Activated T-cell treated with anti-CD3 and anti-CD28 coated beads, Interleukin-2, amount 50 U/mL, for 72 hours (primary cell): ENCODE measurements around the gene PSMC3. TPM values are rescaled to one million over a fixed set of nuclear protein-coding genes. Genes with fewer than 3 reads are reported as not detected.

Experiments
- total RNA-seq, 2 donors: library from RNA; stranded (reverse); gene quantifications; one replicate each; pipeline ENCODE4 v1.2.3, GENCODE V29; 2022

PSMC3 gene
- total RNA-seq, 2 donors from 2014 or later = 121 to 149 TPM

Other genes starting within 250 kb of the PSMC3 start
- 10 to 100 TPM; 83.8 to 91.6 TPM for gene ARFGAP2, start 249.6 kb downstream of the PSMC3 start, total RNA-seq
- 10 to 100 TPM in 1 of 2 donors, 1 to 10 TPM in 1; 4.6 to 10.2 TPM for gene PACSIN3, start 240.0 kb downstream of the PSMC3 start, total RNA-seq
- 100 to 1,000 TPM; 306 to 397 TPM for gene DDB2, start 211.5 kb downstream of the PSMC3 start, total RNA-seq
- 10 to 100 TPM in 1 of 2 donors, 1 to 10 TPM in 1; 8.8 to 12.8 TPM for gene ACP2, start 177.6 kb downstream of the PSMC3 start, total RNA-seq
- 10 to 100 TPM in 1 of 2 donors, 1 to 10 TPM in 1; 8.1 to 16.1 TPM for gene NR1H3, start 168.4 kb downstream of the PSMC3 start, total RNA-seq
- 10 to 100 TPM; 68.6 to 73.5 TPM for gene MADD, start 156.3 kb downstream of the PSMC3 start, total RNA-seq
- gene MYBPC3, start 73.7 kb downstream of the PSMC3 start, total RNA-seq = not detected
- gene SPI1, start 47.9 kb downstream of the PSMC3 start, total RNA-seq = under 1 TPM; 0.35 to 0.55 TPM
- 10 to 100 TPM; 16.2 to 21.0 TPM for gene SLC39A13, start 17.8 kb downstream of the PSMC3 start, total RNA-seq
- gene RAPSN, start 22.7 kb upstream of the PSMC3 start, total RNA-seq = 1 to 10 TPM in 1 of 2 donors, under 1 TPM in 1; 0.77 to 1.3 TPM
- 100 to 1,000 TPM; 128 to 149 TPM for gene CELF1, start 126.7 kb upstream of the PSMC3 start, total RNA-seq
- 10 to 100 TPM; 37.0 to 40.1 TPM for gene PTPMT1, start 139.2 kb upstream of the PSMC3 start, total RNA-seq
- 10 to 100 TPM; 17.2 to 18.6 TPM for gene KBTBD4, start 152.5 kb upstream of the PSMC3 start, total RNA-seq
- gene NDUFS3, start 152.6 kb upstream of the PSMC3 start, total RNA-seq = 10 to 100 TPM; 78.9 to 84.2 TPM
- gene FAM180B, start 160.2 kb upstream of the PSMC3 start, total RNA-seq = under 1 TPM; 0.16 to 0.24 TPM
- gene C1QTNF4, start 168.0 kb upstream of the PSMC3 start, total RNA-seq = under 1 TPM; 0.19 to 0.74 TPM
- gene MTCH2, start 216.1 kb upstream of the PSMC3 start, total RNA-seq = 10 to 100 TPM; 47.9 to 56.2 TPM